ENCODE results near the gene MYCL. TPM values are rescaled to one million over a fixed set of nuclear protein-coding genes. Genes with fewer than 3 reads are reported as not detected.
"Not testable (repeated sequence)": the region's sequence is repeated elsewhere in the genome, so short reads cannot be mapped to it uniquely, and the experiment has no call there.

Gene MYCL
- total RNA-seq, 1 donor from 2014 or later: 8.2 TPM

- Histone ChIP-seq H3K27me3 (ENCODE audit: control insufficient read depth, insufficient read depth, low read length) (peaks cover 4% of the 10 kb centered on the region), H3K4me3 (ENCODE audit: low read depth, low read length) (no peak overlapping the region), H3K36me3 (ENCODE audit: control insufficient read depth, insufficient read depth, low read length) (no peaks in the 10 kb centered on the region)
- TF ChIP-seq CTCF (IDR thresholded peaks at IDR 0.05; ENCODE audit: insufficient read depth, low read length, poor library complexity, severe bottlenecking): no peak
- no peak for DNase-seq (ENCODE audit: low read depth)
These were observed 24.1 kb upstream of the MYCL start for GRCh38 chr1:39925721-39926342.

- Histone ChIP-seq H3K36me3 (ENCODE audit: control insufficient read depth, insufficient read depth, low read length) (no peaks in the 10 kb centered on the region), H3K27me3 (ENCODE audit: control insufficient read depth, insufficient read depth, low read length) (peaks cover 4% of the 10 kb centered on the region), H3K4me3 (ENCODE audit: low read depth, low read length) (no peak overlapping the region)
- no peak for TF ChIP-seq CTCF (IDR thresholded peaks at IDR 0.05; ENCODE audit: insufficient read depth, low read length, poor library complexity, severe bottlenecking)
- no peak for DNase-seq (ENCODE audit: low read depth)
These were observed 20.6 kb upstream of the MYCL start for GRCh38 chr1:39922251-39922688.

DNA sequence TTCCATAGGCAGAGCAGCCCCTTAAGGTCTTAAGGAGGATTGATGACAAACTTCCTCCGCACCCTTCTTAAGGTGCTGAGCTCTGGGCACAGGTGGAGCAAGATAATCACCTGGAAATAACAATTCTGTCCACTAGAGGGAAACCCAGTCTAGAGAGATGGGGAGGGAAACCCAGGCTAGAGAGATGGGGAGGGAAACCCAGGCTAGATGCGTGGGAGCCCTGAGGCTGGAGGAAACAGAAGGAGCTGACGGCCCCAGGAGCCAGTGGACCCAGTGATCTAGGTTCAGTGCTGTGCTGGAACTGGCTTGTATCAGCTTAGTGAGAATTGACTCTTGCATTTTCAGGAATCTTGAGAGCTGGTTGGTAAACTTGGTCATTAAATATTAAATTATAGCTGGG lies 17.8 kb upstream of the MYCL start:
- peak; percentile 73 for TF ChIP-seq CTCF (IDR thresholded peaks at IDR 0.05; ENCODE audit: insufficient read depth, low read length, poor library complexity, severe bottlenecking)
- Histone ChIP-seq H3K27me3 (ENCODE audit: control insufficient read depth, insufficient read depth, low read length) (peaks cover 4% of the 10 kb centered on the region), H3K36me3 (ENCODE audit: control insufficient read depth, insufficient read depth, low read length) (no peaks in the 10 kb centered on the region), H3K4me3 (ENCODE audit: low read depth, low read length) (no peak overlapping the region)
- no peak for DNase-seq (ENCODE audit: low read depth)

- H3K4me3 ChIP-seq (ENCODE audit: low read depth, low read length): no peak overlapping the region
- H3K27me3 ChIP-seq (ENCODE audit: control insufficient read depth, insufficient read depth, low read length): peaks cover 4% of the 10 kb centered on the region
- no peak for DNase-seq (ENCODE audit: low read depth)
- no peak for TF ChIP-seq CTCF (IDR thresholded peaks at IDR 0.05; ENCODE audit: insufficient read depth, low read length, poor library complexity, severe bottlenecking)
- H3K36me3 ChIP-seq (ENCODE audit: control insufficient read depth, insufficient read depth, low read length): no peaks in the 10 kb centered on the region
These were observed 16.1 kb upstream of the MYCL start for GRCh38 chr1:39917825-39918224.

DNA sequence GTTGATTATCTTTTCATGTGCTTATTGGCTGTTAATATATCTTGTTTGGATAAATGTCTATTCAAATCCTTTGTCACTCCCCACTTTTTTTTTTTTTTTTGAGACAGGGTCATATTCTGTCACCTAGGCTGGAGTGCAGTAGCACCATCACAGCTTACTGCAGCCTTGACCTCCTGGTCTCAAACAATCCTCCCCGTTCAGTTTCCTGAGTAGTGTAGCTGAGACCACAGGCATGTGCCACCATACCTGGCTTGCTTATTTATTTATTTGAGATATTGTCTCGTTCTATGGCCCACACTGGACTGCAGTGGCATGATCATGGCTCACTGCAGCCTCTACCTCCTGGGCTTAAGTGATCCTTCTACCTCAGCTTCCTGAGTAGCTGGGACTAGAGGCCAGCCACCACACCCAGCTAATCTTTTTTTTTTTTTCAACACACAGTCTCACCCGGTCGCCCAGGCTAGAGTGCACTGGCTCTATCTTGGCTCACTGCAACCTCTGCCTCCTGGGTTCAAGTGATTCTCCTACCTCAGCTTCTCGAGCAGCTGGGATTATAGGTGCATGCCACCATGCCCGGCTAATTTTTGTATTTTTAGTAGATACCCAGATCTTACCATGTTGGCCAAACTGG lies 13.9 kb upstream of the MYCL start:
- TF ChIP-seq CTCF (IDR thresholded peaks at IDR 0.05; ENCODE audit: insufficient read depth, low read length, poor library complexity, severe bottlenecking): no peak
- Histone ChIP-seq H3K4me3 (ENCODE audit: low read depth, low read length) (no peak overlapping the region), H3K36me3 (ENCODE audit: control insufficient read depth, insufficient read depth, low read length) (no peaks in the 10 kb centered on the region), H3K27me3 (ENCODE audit: control insufficient read depth, insufficient read depth, low read length) (no peaks in the 10 kb centered on the region)
- no peak for DNase-seq (ENCODE audit: low read depth)

DNA sequence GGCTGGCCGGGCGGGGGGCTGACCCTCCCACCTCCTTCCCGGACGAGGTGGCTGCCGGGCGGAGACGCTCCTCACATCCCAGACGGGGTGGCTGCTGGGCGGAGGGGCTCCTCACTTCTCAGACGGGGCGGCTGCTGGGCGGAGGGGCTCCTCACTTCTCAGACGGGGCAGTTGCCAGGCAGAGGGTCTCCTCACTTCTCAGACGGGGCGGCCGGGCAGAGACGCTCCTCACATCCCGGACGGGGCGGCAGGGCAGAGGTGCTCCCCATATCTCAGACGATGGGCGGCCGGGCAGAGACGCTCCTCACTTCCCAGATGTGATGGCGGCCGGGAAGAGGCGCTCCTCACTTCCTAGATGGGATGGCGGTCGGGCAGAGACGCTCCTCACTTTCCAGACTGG lies 11.4 kb upstream of the MYCL start:
- H3K36me3 ChIP-seq (ENCODE audit: control insufficient read depth, insufficient read depth, low read length); H3K4me3 ChIP-seq (ENCODE audit: low read depth, low read length); H3K27me3 ChIP-seq (ENCODE audit: control insufficient read depth, insufficient read depth, low read length); DNase-seq (ENCODE audit: low read depth): not testable (repeated sequence)
